Adrenal gland (tissue), 12 donors: ENCODE measurements around the gene HRH2. TPM values are rescaled to one million over a fixed set of nuclear protein-coding genes. Genes with fewer than 3 reads are reported as not detected.

ENCODE experiments used
- DNase-seq, 7 donors: peaks; one replicate each; pipeline ENCODE4 v3.0.0-alpha.2; 2019 to 2020
- H3K27ac ChIP-seq, 5 donors: fragments of 200-600 bp; sonication (generic) in 4 of 5; 1 replicate in 3 of 5; 2 replicates in 2 of 5; pipeline versions ENCODE4 v1.5.1 to v1.8.0; 2016 to 2020; ENCODE audit warnings: mild to moderate bottlenecking in 1 of 5
- H3K27me3 ChIP-seq: fragments of 200-600 bp; 2 replicates; pipeline ENCODE4 v1.8.0; 2021
- H3K36me3 ChIP-seq, 2 donors: fragments of 200-600 bp; replicated peaks in 1 of 2; 1 replicate in 1 of 2; 2 replicates in 1 of 2; pipeline versions ENCODE4 v1.5.1 to v1.8.0; 2018 to 2022
- H3K4me1 ChIP-seq, 2 donors: fragments of 200-600 bp; replicated peaks in 1 of 2; 1 replicate in 1 of 2; 2 replicates in 1 of 2; pipeline versions ENCODE4 v1.5.1 to v1.8.0; 2018 to 2021
- H3K4me3 ChIP-seq, 4 donors: fragments of 200-600 bp; sonication (generic) in 3 of 4; one replicate each; pipeline ENCODE4 v1.5.1; 2016 to 2018
- H3K9me3 ChIP-seq, 3 donors: fragments of 200-600 bp; sonication (generic) in 1 of 3; replicated peaks in 1 of 3; 1 replicate in 2 of 3; 2 replicates in 1 of 3; pipeline versions ENCODE4 v1.5.1 to v1.8.0; 2016 to 2021
- POLR2A ChIP-seq, 2 donors: fragments of 450-650 bp; IDR thresholded peaks; one replicate each; pipeline ENCODE4 v1.6.1; 2017; ENCODE audit warnings: antibody characterized with exemption in 2 of 2, mild to moderate bottlenecking in 2 of 2, moderate library complexity in 1 of 2
- WGBS, 4 donors: extraction: QIAGEN DNeasy Blood & Tissue Kit in 2 of 4; methylation state at CpG; one replicate each; pipeline versions ENCODE4 v1.1.5 to v1.1.7; 2013 to 2017; 5-methylcytosine and 5-hydroxymethylcytosine counted together
- intact Hi-C, 2 donors: fragments of 100-400 bp; cut with DNase I; formaldehyde crosslinking; loops; one replicate each; pipeline versions ENCODE4 v1.14.1 to v1.15.0; 2022 to 2023
- polyA plus RNA-seq, 3 donors: library from polyadenylated mRNA; stranded (reverse); fragments of 200-250 nt in 2 of 3; fragments of 350-450 nt in 1 of 3; fragmentation: Illumina TruSeq in 1 of 3; extraction: RNeasy Lipid Tissue Mini Kit (QIAGEN cat#74804) in 1 of 3; gene quantifications; one replicate each; pipeline ENCODE4 v1.2.3, GENCODE V29; 2013 to 2014
- total RNA-seq, 9 donors: library from RNA; depleted of rRNA in 4 of 9; stranded (reverse); fragments of >200 nt in 4 of 9; fragments of 120-200 nt in 1 of 9; fragmentation: NEBNext Ultra II Directional in 1 of 9; extraction: Animal tissue kit (Norgen Biotek cat#: 25700) in 1 of 9; gene quantifications; one replicate each; pipeline versions ENCODE4 v1.1.0 to v1.2.4, GENCODE V29; 2013 to 2023
- TF ChIP-seq, protein P1 (sequence below), 6 experiments: fragments of 450-650 bp in 4 of 6; fragments of 200-600 bp in 2 of 6; sonication (generic) in 1 of 6; IDR thresholded peaks; 1 replicate in 5 of 6; 2 replicates in 1 of 6; pipeline versions ENCODE4 v1.5.1 to v1.8.0; 2016 to 2021; ENCODE audit warnings: antibody characterized with exemption in 6 of 6, mild to moderate bottlenecking in 2 of 6, moderate library complexity in 1 of 6
- donor health status: healthy with polysubstance abuse.
- donor health status: Bipolar disorder and iron deficiency.
- donor health status: DM: yes; HTN: yes; CAD: no.
- donor health status: DM: no; HTN: no; CAD: no.
- donor health status: DM: no; HTN: no; CAD: no.
- donor health status: DM: yes; HTN: yes; CAD: no.

HRH2 gene
- total and polyA plus RNA-seq, 12 donors: 0.22 to 7.3 (median 3.1) TPM

DNA sequence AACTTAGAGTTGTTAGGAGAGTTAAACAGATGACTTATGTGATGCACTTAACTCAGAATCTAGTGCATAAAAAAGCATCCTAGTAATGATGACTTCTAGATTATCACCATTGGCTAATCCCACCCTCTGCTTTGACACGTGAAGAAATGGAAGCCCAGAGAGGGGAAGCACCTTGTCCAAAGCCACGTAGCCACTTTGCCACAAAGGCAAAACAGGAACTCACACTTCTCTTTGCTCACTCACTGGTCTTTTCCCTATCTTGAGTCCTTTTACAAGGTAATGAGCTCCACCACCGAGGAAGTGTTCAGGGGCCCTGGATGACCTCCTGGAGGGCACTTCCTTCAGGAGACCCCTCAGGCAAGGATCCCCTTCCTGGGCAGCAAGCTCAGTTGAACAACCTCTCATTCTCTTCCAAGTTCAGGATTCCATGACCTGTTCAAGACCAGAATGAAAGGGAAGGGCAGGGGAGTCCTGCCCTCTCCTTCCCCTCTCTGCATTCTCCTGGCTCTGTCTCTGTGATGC is 89.7 kb downstream of the HRH2 start:
- Histone ChIP-seq H3K36me3 (no peaks in the 10 kb centered on the region), H3K9me3 (no peaks in the 10 kb centered on the region), H3K27ac (no peak overlapping the region), H3K4me1 (no peaks in the 10 kb centered on the region), H3K27me3 (peaks cover 5% of the 10 kb centered on the region), H3K4me3 (no peak overlapping the region)
- TF ChIP-seq POLR2A (IDR thresholded peaks at IDR 0.05): no peak
- TF ChIP-seq, protein P1, sequence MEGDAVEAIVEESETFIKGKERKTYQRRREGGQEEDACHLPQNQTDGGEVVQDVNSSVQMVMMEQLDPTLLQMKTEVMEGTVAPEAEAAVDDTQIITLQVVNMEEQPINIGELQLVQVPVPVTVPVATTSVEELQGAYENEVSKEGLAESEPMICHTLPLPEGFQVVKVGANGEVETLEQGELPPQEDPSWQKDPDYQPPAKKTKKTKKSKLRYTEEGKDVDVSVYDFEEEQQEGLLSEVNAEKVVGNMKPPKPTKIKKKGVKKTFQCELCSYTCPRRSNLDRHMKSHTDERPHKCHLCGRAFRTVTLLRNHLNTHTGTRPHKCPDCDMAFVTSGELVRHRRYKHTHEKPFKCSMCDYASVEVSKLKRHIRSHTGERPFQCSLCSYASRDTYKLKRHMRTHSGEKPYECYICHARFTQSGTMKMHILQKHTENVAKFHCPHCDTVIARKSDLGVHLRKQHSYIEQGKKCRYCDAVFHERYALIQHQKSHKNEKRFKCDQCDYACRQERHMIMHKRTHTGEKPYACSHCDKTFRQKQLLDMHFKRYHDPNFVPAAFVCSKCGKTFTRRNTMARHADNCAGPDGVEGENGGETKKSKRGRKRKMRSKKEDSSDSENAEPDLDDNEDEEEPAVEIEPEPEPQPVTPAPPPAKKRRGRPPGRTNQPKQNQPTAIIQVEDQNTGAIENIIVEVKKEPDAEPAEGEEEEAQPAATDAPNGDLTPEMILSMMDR (IDR thresholded peaks at IDR 0.05): no peak
- 64 to 72% (median 65%) methylated on average over 3 of the region's 3 CpGs for WGBS, 4 donors
- intact Hi-C loops: no loop called here
- DNase-seq: no peak

DNA sequence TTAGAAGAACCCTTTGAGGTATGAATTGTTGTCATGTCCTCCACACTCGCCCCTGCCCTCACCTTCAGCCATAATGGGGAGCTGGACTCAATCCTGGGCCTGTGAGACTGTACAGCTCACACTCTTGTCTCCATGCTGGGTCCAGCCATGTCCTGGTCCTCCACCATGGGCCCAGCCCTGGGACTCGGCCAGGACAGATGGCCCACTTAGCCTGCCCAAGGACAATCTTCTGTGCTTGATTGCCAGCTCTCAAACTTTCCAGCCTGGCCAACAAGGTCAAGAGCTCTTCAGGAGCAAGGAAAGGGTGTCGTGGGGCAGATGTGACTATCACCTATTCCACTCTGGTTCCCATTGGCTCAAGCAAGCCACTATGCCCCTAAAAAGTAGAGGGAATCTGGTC is 90.8 kb downstream of the HRH2 start:
- TF ChIP-seq, protein P1 (IDR thresholded peaks at IDR 0.05): no peak
- TF ChIP-seq POLR2A (IDR thresholded peaks at IDR 0.05): no peak
- intact Hi-C loops: no loop called here
- Histone ChIP-seq H3K27me3 (peaks cover 5% of the 10 kb centered on the region), H3K4me1 (no peaks in the 10 kb centered on the region), H3K27ac (no peak overlapping the region), H3K4me3 (no peak overlapping the region), H3K9me3 (no peaks in the 10 kb centered on the region), H3K36me3 (no peaks in the 10 kb centered on the region)
- 43 to 50% (median 46%) methylated on average over 3 of the region's 3 CpGs for WGBS, 4 donors
- DNase-seq: peak in 1 of 7 donors; percentile 31

DNA sequence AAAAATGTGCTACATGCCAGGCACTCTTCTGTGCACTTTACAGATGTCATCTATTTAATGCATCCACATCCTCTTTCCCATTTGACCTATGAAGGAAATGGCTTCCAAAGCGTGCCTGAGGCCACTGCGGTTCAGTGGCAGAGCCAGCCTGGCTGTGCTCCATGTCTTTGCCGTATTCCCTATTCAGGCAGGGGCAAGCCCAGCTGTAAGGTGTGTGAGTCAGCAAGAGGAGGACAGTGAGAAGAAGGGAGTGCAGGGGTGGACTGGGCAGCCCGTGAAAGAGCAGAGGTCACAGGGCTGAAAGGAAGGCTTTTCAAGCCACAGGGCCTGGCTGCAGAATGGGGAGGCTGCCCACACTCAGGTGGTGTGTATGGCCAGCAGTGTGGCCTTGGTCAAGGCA is 91.7 kb downstream of the HRH2 start:
- no peaks in the 10 kb centered on the region for H3K9me3 ChIP-seq
- H3K36me3 ChIP-seq: no peaks in the 10 kb centered on the region
- no peaks in the 10 kb centered on the region for H3K4me1 ChIP-seq
- intact Hi-C loops: no loop called here
- no peak overlapping the region for H3K27ac ChIP-seq
- WGBS, 4 donors: 54 to 62% (median 59%) methylated on average over 4 of the region's 4 CpGs
- no peak overlapping the region for H3K4me3 ChIP-seq
- peaks cover 5% of the 10 kb centered on the region for H3K27me3 ChIP-seq
- TF ChIP-seq POLR2A (IDR thresholded peaks at IDR 0.05): no peak
- TF ChIP-seq, protein P1 (IDR thresholded peaks at IDR 0.05): no peak
- peak in 3 of 7 donors; percentile 26 to 41 (median 33) for DNase-seq

DNA sequence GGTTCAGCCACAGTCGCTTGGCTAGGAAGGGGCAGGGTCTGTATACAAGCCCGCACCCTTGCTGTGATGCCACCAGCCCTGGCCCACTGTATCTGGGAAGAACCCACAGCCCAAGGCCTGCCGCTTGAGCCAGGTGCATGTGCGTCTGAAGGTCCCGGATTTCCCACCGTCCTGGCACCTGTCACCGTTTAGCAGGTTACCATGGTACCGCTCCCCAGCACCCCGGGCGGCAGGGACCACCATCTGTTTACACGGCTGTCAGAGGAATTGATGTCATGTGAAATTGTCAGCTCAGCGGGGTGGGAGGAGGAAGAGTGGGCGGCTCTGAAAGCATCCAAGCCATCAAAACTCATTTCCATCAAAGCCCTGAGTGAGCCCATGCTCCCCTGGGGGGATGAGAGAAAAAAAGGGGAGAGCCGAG is 92.7 kb downstream of the HRH2 start:
- Histone ChIP-seq H3K9me3 (no peaks in the 10 kb centered on the region), H3K4me1 (no peaks in the 10 kb centered on the region), H3K27ac (no peak overlapping the region), H3K36me3 (no peaks in the 10 kb centered on the region), H3K27me3 (peaks cover 5% of the 10 kb centered on the region), H3K4me3 (no peak overlapping the region)
- peak in 1 of 7 donors; percentile 23 for DNase-seq
- WGBS, 4 donors: 17 to 37% (median 32%) methylated on average over 6 to 14 of the region's 14 CpGs
- TF ChIP-seq, protein P1 (IDR thresholded peaks at IDR 0.05): no peak
- no peak for TF ChIP-seq POLR2A (IDR thresholded peaks at IDR 0.05)
- intact Hi-C loops: no loop called here
